GM18909 (cell line): ENCODE results near the gene JUNB.

ENCODE experiments used
- ATAC-seq: cut with Tn5 transposase; IDR thresholded peaks from one replicate; pipeline ENCODE4 v1.9.1; 2021; ENCODE audit warnings: mild to moderate bottlenecking; ENCODE audit not compliant: unreplicated experiment, poor library complexity

JUNB gene

DNA sequence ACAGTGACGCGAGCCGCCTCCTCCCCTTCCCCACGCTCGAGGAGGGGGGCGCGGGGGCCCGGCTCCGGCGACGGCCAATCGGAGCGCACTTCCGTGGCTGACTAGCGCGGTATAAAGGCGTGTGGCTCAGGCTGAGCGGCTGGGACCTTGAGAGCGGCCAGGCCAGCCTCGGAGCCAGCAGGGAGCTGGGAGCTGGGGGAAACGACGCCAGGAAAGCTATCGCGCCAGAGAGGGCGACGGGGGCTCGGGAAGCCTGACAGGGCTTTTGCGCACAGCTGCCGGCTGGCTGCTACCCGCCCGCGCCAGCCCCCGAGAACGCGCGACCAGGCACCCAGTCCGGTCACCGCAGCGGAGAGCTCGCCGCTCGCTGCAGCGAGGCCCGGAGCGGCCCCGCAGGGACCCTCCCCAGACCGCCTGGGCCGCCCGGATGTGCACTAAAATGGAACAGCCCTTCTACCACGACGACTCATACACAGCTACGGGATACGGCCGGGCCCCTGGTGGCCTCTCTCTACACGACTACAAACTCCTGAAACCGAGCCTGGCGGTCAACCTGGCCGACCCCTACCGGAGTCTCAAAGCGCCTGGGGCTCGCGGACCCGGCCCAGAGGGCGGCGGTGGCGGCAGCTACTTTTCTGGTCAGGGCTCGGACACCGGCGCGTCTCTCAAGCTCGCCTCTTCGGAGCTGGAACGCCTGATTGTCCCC lies at the start of gene JUNB:
Gene JUNB (plus strand): TSS at position 142 of the 706 bp plus-strand sequence. CDS start 286 bp downstream, at position 428.
- peak; percentile 36 for ATAC-seq

DNA sequence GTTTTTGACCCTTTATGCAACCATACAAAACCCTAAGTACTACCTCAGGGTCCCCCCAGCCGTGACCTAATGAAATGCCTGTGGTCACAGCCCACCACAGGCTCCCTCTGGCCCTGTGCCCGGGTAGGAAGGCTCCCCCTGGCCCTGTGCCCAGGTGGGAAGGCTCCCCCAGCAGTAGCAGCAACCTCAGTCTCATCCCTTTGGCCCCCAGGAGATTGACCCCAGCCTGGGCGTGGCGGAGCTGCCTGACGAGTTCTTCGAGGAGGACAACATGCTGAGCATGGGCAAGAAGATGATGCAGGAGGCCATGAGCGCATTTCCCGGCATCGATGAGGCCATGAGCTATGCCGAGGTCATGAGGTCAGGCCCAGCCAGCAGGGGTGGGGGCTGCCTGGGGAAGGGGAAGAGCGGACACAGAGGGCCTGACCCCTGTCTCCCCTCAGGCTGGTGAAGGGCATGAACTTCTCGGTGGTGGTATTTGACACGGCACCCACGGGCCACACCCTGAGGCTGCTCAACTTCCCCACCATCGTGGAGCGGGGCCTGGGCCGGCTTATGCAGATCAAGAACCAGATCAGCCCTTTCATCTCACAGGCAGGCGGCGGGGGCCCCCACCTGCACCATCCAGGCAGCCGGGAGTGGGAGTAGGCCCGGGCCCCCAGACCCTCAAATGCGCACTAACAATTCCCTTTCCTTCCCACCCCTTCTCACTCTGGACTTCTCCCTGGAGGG lies 46.0 kb upstream of the JUNB start:
- no peak for ATAC-seq

DNA sequence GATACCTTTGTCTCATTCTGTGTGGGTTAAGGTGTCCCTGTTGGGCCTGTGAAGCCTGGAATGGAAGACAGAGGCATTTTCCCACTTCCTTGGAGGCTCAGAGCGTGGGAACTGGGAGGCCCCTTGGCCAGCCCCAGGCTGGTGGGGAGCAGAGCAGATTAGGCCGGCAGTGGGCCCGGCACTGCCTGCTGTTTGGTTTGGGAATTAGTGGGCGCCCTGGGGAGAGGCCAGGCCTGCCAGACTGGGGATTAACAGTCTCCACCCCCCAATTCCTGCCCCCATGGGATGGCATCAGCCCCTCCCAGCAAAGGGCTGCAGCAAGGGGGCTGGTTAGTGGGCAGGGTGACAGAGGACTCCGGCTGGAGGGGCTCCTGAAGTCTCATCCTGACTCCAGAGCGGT lies 42.8 kb upstream of the JUNB start:
- ATAC-seq: no peak

DNA sequence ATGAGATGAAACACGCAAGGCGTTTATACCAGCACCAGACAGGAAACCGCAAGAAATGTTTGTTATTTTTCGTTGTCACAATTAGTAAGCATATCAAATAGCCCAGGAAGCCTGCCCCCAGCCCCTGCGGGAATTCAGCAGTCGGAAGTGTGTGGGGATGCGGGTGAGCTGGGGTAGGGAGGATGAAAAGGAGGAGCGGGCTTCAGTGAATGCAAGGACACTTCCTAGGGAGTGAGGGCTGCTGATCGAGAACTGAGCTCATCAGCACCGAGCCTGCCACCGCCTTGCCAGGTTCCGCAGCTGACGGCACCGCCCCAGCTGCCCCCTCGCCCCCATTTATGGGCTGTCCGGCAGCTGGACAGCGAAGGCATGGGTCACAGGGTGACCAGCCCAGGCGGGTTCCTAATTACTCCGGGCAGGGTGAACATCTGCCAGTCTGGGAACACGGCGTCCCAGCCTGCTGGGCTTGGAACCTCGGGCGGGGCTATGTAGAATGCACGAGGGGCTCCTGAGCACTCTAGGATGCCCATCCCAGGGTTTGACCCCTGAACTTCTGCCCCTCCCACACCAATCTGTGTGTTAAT lies 41.3 kb upstream of the JUNB start:
- no peak for ATAC-seq

DNA sequence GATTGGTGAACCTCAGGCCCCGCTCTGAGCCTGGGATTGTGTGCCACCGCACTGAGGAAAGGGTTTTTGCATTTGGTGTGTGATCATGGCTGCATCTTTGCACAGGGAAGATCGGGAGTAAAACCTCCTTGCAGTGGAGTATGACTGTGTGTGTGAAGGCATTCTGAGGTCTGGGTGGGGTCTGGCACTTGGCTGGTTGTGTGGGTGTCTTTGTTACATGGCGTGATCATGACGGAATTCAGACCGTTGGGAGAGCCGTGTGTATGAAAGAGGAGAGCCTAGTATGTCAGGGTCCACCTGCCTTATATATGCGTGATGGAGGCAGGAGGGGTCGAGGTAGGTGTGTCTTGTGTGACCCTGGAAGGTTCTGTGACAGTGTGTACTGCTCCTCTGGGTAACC lies 40.4 kb upstream of the JUNB start:
- ATAC-seq: no peak

DNA sequence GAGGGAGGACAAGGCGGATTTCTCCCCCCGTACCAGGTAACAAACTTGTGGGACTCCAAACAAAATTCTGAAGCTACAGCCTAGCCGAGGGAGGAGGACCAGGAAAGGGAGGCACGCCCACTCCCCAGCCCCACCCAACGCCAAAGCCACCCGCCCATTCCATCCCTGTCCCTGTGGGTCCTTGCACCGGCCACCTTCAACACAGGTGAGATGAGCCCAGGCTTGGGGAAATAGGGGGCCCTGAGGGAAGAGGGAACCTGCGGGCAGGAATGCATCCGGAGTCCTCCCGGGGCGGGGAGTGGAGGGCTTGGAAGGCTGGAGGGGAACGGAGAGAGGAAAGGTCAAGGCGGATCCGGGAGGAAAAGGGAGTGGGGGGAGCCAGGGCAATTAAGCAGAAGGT lies 39.7 kb upstream of the JUNB start, which contains the start of gene BEST2:
Gene BEST2 (plus strand): TSS at position 157 of the 400 bp plus-strand sequence. CDS start 802 bp downstream, outside the sequence.
- no peak for ATAC-seq

DNA sequence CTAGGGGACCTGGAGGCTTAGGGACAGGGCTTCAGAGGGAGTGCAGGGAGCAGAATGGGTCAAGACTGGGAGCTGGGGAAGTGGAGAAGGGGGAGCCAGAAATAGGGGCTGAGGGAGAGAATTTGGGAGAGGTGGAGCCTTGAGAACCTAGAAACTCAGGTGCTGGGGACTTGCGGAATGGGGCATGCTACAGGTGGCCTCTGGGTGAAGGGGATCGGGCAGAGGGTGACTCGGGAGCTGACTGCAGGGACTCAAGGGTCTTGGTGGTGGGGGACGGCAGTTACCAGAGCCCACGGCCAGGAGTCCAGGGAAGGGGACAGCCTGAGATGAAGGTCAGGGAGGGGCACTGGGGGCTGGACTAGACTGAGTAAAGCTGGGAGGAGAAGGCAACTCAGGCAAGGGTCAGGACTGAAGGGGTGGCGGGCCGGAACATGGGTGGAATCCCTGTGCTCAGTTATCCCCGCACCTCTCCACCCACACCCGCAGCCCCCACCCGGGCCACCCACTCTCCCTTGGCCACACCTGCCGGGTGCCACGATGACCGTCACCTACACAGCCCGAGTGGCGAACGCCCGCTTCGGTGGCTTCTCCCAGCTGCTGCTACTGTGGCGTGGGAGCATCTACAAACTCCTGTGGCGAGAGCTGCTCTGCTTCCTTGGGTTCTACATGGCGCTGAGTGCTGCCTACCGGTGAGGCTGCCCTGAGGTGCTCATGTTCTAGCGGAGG lies 39.1 kb upstream of the JUNB start:
- ATAC-seq: no peak

DNA sequence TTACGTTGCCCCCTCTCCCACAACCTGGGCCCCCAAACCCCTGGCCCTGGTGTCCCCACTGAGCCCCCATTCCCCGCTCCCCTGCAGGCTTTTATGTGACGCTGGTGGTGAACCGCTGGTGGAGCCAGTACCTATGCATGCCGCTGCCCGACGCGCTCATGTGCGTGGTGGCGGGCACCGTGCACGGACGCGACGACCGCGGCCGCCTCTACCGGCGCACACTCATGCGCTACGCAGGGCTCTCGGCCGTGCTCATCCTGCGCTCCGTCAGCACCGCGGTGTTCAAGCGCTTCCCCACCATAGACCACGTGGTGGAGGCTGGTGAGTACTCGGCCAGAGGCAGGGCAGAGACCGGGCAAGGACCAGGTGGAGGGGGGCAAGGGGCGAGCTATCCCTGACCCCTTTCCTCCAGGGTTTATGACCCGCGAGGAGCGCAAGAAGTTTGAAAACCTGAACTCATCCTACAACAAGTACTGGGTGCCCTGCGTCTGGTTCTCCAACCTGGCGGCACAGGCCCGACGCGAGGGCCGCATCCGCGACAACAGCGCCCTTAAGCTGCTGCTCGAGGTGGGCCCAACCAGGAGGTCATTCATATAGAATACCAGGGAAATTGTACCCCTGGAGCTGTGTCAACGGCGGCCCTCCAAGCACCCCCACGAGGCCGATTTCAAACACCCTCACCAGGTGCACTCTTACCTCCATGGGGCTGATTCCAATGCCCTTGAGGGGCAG lies 36.7 kb upstream of the JUNB start:
- ATAC-seq: no peak

DNA sequence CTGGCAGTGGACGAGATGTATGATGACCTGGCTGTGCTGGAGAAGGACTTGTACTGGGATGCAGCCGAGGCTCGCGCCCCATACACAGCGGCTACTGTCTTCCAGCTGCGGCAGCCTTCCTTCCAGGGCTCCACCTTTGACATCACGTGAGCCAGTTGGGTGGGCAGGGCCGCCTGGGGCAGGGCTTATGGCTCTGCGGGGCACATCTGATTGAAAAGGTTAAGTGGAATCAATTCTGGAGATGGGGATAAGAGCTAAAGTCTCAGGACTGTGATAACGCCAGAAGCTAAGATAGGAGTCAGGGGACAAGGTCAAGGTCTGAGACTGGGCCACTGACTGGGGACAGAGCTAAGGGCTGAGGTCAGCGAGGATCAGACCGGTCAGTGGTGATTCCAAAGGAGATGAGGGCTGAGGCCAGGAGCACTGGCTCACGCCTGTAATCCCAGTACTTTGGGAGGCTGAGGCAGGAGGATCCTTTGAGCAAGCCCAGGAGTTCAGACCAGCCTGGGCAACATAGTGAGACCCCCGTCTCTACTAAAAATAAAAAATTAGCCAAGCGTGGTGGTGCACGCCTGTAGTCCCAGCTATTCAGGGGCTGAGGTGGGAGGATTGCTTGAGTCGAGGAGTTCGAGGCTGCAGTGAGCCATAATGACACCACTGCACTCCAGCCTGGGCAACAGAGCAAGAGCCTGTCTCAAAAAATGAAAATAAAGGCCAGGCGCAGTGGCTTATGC lies 35.0 kb upstream of the JUNB start:
- ATAC-seq: no peak

DNA sequence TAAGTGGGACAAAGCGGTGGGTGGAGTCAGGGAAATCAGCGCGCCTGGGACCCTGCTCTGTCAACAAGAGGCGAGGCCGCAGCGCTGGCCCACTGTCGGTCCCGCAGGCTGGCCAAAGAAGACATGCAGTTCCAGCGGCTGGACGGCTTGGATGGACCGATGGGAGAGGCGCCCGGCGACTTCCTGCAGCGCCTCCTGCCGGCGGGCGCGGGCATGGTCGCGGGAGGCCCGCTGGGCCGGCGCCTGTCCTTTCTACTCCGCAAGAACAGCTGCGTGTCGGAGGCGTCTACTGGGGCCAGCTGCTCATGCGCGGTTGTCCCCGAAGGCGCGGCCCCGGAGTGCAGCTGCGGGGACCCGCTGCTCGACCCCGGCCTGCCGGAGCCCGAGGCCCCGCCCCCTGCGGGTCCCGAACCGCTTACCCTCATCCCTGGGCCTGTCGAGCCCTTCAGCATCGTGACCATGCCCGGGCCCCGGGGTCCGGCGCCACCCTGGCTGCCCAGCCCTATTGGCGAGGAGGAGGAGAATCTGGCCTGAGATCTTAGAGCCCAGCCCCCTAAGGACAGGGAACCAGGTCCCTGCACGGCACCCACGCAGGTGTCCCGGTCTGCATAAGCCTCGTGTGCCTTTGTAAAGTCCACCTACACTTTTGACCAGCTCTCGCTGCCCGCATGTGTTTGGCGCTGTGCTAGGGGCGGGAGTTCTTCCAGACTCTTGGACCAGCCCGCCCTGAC lies 33.6 kb upstream of the JUNB start:
- no peak for ATAC-seq

DNA sequence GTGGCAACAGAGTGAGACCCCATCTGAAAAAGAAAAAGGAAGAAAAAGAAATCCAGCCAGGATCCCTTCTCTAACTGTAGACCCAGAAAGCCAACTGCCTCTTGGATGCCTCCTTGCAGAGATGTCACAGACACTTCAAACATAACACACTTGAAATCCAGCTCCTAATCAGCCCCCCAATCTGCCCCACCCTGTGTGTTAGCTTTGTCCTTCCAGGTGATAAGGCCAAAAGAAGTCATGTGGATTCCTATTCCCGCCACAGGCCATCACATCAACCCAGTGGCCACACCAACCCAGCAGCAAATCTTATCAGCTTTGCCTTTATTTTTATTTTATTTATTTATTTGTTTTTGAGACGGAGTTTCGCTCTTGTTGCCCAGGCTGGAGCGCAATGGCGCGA lies 31.6 kb upstream of the JUNB start:
- ATAC-seq: no peak

DNA sequence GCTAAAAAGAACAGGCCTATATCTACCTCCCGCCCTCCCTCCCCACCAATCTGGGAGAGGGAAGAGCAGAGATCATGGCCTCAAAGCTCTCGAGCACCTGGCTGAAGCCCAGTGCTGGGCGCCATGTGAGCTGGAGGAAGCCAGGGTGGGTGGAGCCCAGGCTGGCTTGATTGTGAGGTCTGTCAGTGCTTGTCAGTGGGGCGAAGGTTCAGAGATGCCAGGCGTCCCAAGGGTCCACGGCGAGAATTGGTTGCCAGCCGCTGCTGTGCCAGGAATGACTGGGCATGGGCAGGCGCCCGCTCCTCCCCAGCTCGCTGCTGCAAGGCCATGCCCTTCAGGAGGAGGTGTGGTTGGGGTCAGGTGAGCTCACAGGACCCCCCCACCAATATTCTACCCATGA lies 28.2 kb upstream of the JUNB start:
- no peak for ATAC-seq

DNA sequence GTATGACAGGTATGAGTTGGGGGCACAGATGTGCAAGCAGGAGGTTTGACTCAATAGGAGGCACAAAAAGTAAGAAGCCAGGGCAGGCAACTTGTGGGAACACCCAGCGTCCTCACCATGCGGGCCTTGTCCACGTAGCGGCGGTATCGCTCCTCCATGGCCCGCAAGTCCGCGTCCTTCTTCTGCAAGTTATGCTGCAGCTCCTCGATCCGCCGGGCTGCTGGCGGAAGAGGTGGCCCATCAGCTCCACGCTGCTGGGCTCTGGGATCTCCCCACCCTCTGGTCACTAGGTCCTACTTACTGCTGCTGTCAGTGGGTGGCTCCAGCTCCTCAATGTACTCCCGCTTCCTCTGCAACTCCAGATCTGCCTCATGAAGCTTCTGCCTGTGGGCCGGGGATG lies 26.6 kb upstream of the JUNB start:
- ATAC-seq: no peak

DNA sequence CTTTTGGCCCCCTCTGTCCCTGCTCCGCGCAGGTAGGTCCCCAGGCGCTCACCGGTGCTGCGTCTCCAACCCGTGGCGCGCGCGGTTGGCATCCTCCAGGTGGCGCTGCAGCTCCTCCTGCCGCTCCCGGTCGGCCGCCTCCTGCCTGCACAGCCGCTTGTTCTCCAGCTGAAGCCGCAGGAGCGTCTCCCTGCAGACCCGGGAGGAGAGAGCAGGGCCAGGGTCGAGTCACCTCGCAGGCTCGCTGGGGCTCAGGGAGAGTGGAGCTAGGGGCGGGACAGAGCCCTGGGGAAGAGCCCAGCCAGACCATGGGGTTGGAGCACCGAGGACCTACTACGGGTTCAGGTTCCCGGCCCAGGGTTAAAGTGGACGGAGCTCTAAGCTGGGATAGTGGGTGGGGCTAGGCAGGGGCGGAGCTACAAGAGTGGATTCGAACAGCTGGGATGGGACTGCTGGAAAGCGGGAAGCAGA lies 25.2 kb upstream of the JUNB start:
- no peak for ATAC-seq

DNA sequence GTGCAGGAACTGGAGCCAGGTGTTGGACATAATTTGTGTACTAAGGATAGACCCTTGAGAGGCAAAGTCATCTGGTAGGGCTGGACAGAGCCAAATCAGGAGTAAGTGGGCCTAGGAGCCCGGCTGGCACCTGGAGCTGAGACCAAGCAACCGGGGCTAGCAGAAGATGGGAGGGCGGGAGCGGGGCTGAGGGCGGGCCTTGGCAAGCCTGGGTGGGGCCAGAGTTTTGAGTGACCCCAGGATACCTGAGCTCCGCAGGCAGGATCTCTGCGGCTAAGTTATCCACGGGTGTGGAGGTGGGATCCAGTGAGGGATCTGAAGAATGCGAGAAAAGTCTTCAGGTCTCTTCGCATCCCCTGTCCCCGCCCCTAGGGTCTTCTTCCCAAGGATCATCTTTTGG lies 24.1 kb upstream of the JUNB start:
- no peak for ATAC-seq

DNA sequence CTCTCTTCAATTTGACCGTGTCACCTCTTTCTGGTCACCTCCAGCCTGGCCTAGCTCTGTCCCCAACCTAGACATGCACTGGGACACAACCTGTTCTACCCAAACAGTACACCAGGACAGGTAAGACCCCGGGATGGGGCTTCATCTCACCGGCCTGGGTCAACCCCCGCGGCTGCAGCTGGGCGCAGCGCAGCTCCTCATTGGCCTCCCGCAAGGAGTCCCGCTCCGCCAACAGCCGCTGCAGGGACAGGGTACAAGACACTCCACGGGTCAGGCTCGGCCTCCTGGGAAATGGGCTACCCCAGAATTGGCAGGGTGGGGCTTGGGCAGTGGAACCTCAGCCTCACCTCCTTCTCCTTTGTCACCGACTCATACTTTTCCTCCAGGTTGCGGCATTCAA lies 23.6 kb upstream of the JUNB start:
- no peak for ATAC-seq

DNA sequence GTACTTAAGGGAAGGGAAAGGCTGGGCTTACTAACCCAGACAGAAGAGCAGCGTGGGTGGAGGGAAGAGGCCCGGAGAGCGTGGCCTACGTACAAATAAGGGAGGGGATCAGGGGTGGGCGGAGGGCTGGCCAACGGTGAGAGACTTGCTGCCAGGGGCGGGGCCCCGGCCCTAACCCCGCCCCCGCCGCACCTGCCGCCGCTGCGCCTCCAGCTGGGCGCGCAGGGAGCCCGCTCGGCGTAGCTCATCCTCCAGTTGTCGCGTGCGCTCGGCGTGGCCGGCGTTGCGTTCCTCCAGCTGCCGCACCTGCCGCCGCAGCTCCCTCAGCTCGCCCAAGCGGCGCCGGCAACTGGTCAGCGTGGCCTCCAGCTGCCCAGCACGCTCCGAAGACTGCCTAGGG lies 21.6 kb upstream of the JUNB start:
- no peak for ATAC-seq

DNA sequence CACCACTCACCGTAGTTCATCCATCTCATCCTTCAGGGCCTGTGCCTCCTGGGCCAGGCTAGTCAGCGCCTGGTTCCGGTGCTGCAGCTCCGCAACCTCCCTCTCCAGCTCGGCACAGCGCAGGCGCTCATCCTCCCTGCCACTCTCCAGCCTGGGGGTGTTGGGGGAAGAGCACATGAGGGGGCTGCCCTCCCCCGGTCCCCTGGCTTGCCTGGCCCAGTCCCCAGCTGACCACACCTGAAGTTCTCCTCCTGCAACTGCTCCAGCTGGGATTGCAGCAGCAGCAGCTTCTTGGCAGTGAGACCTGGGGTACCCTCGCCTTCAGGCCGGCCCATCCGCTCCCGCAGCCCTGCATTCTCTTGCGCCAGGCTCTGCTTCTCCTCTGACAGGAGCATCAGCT lies 20.4 kb upstream of the JUNB start:
- no peak for ATAC-seq

DNA sequence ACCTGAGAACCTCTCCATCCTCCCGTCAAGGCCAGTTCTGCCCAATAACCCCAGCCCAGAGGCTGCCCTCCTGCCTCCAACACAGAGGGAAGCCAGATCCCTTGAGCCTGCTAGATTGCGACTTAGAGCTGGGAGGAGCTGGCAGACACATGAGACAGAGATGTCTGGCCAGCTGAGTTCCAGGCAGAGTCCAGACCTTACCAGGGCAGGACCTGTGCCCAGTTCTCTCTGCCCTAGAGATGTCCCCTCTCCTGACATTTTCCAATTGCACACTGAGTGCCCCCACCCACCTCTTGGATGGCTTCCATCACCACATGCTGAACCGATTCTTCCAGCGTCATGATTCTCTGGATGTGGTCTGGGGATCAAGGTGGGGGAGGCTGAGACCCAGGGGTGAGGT lies 19.0 kb upstream of the JUNB start:
- no peak for ATAC-seq
